NOMO-1 treated with DMSO at 0.1 percent for 48 hours (cell line): Measurements from ENCODE around the gene MVB12B.

Source experiments
- DNase-seq: peaks from one replicate; lab custom pipeline; 2025; ENCODE audit not compliant: unreplicated experiment; lab: John Stamatoyannopoulos, UW

The MVB12B gene

GRCh38 chr9:126357074-126357473 is 30.4 kb downstream of the MVB12B start:
- no peak for DNase-seq

- no peak for DNase-seq
Measured at GRCh38 chr9:126360073-126360472, 33.4 kb downstream of the MVB12B start.

GRCh38 chr9:126361810-126362238 is 35.2 kb downstream of the MVB12B start:
- peak; percentile 13 for DNase-seq

- DNase-seq, result no peak
Measured at GRCh38 chr9:126363250-126363649, 36.6 kb downstream of the MVB12B start.

- DNase-seq, result no peak
Measured at GRCh38 chr9:126363847-126364671, 37.4 kb downstream of the MVB12B start.

GRCh38 chr9:126365780-126366179 is 39.2 kb downstream of the MVB12B start:
- DNase-seq, result no peak

GRCh38 chr9:126366366-126367011 is 39.9 kb downstream of the MVB12B start:
- no peak for DNase-seq

GRCh38 chr9:126367139-126367538 is 40.5 kb downstream of the MVB12B start:
- no peak for DNase-seq

GRCh38 chr9:126367616-126368015 is 41.0 kb downstream of the MVB12B start:
- no peak for DNase-seq

GRCh38 chr9:126368020-126368419 is 41.4 kb downstream of the MVB12B start:
- DNase-seq, result no peak

GRCh38 chr9:126371007-126371870 is 44.6 kb downstream of the MVB12B start:
- DNase-seq, result no peak

GRCh38 chr9:126372716-126373115 is 46.1 kb downstream of the MVB12B start:
- peak; percentile 7 for DNase-seq

- no peak for DNase-seq
Measured at GRCh38 chr9:126373241-126373640, 46.6 kb downstream of the MVB12B start.

GRCh38 chr9:126374366-126374781 is 47.7 kb downstream of the MVB12B start:
- DNase-seq, result no peak

GRCh38 chr9:126375386-126375785 is 48.8 kb downstream of the MVB12B start:
- DNase-seq, result peak; percentile 77

- DNase-seq, result no peak
Measured at GRCh38 chr9:126376311-126377175, 49.9 kb downstream of the MVB12B start.

- DNase-seq, result no peak
Measured at GRCh38 chr9:126377176-126377509, 50.5 kb downstream of the MVB12B start.

GRCh38 chr9:126377536-126377935 is 50.9 kb downstream of the MVB12B start:
- DNase-seq, result no peak

- DNase-seq, result no peak
Measured at GRCh38 chr9:126378761-126379160, 52.1 kb downstream of the MVB12B start.

- no peak for DNase-seq
Measured at GRCh38 chr9:126379661-126380360, 53.2 kb downstream of the MVB12B start.
